Measurements from ENCODE around the gene SNTG2.

GRCh38 chr2:1081451-1082225 lies 131.0 kb downstream of the SNTG2 start:
- TF ChIP-seq, protein P1, sequence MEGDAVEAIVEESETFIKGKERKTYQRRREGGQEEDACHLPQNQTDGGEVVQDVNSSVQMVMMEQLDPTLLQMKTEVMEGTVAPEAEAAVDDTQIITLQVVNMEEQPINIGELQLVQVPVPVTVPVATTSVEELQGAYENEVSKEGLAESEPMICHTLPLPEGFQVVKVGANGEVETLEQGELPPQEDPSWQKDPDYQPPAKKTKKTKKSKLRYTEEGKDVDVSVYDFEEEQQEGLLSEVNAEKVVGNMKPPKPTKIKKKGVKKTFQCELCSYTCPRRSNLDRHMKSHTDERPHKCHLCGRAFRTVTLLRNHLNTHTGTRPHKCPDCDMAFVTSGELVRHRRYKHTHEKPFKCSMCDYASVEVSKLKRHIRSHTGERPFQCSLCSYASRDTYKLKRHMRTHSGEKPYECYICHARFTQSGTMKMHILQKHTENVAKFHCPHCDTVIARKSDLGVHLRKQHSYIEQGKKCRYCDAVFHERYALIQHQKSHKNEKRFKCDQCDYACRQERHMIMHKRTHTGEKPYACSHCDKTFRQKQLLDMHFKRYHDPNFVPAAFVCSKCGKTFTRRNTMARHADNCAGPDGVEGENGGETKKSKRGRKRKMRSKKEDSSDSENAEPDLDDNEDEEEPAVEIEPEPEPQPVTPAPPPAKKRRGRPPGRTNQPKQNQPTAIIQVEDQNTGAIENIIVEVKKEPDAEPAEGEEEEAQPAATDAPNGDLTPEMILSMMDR (IDR thresholded peaks at IDR 0.05): no peak
- TF ChIP-seq POLR2AphosphoS5 (IDR thresholded peaks at IDR 0.05) (peak; percentile 14), POLR2A (IDR thresholded peaks at IDR 0.05) (no peak)

Measured in prostate gland (tissue), 2 donors.